GM19238 (cell line): ENCODE results near the gene NME3.
A peak's percentile ranks its signal among the peaks of the same experiment; 100 is the strongest.

Source experiments
- DNase-seq: peaks from one replicate; pipeline ENCODE4 v3.0.0; 2011; ENCODE audit warnings: low spot score; ENCODE audit not compliant: insufficient read length

Gene NME3

DNA sequence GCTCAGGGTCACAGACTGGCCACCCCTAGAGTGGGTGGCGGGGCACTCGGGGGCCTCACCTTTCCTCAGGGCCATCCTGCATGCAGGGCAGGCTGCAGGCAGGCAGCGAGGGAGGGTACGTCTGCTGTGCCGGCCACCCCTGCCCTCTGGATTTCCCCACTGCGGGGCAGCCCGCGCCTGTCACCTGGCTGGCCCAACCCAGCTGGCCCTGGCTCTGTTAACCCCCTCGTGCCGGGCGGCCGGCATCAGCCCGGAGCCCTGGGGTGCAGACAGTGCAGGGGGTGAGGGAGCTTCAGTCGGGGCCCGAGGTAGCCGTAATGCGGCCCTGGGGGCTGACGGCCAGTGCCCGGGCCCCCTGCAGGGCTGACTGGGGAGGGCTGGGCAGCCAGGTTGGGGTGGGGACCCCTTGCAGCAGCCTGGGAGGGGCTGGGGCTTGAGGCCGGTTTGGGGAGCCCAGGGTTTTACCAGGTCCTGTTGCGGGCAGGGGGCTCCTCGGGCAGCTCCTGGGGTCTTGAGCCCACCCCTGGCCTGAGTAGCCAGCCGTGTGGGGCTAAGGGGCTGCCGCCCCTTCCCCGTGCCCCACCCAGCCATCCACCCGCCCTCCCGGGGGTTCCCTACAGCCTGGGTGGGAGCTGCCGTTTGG lies 22.4 kb upstream of the NME3 start, which contains the start of gene IGFALS:
IGFALS (minus strand) TSS at position 128 of the 643 bp plus-strand sequence; CDS start at position 75, 53 bp downstream.
- DNase-seq: no peak

GRCh38 chr16:1792836-1793577 lies 21.7 kb upstream of the NME3 start:
- DNase-seq: no peak

DNA sequence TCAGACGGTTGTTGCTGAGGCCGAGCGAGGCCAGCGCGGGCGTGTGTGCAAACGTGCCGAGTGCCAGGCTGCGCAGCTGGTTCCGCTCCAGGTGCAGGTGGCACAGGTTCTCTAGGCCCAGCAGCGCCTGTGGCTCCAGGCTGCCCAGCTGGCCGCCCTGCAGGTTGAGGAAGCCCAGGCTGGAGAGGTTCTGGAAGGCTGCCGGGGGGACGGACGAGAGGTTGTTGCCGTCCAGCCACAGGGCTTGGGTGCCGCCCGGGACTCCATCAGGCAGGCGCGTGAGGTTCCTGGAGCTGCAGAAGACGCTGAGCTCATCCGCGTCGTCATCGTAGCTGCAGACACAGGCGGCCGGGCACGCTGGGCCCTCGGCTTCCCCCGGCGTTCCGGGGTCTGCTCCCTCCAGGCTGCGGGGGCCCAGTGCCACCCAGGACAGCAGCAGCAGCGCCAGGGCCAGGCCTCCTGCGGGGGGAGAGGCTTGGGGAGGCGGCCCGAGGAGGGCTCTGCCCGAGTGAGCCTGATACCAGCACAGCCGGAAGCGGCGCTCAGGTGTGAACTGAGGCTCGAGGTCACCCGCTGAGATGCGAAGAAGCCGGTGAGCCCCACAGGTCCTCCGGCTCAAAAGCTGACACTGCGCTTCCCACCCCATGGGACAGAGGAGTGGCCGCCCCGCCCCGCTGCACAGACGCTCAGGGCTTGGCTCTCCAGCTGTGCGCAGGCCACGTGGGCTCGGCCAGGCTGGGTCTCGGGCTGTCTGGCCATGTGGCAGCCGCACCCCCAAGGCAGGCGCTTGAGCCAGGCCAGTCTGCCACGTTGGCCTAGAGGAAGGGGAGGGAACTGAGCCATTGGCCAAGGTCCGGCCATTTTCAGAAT lies 20.8 kb upstream of the NME3 start:
- DNase-seq: no peak

DNA sequence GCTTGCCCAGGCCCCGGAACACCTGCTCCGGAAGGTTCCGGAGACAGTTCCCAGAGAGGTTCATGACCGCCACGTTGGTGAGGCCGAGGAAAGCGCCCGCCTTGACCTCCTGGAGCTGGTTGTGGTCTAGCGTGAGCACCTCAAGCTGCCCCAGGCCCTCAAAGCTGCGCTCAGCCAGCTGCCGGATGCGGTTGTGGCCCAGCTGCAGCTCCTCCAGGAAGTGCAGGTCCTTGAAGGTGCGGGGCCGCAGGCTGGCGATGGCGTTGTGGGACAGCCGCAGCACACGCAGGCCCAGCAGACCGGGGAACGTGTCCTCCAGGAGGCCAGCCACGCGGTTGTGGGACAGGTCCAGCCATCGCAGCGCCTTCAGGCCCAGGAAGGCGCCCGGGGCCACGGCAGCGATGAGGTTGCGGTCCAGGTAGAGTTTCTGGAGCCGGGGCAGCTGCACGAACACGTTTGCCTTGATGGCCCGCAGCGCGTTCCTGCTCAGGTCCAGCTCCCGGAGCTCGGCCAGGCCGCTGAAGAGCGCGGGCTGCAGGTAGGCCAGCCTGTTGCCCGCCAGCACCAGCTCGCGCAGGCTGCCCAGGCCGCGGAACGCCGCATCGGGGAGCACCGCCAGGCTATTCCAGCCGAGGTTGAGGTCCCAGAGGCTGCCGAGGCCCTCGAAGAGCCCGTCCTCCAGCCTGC lies 20.1 kb upstream of the NME3 start:
- DNase-seq: no peak

DNA sequence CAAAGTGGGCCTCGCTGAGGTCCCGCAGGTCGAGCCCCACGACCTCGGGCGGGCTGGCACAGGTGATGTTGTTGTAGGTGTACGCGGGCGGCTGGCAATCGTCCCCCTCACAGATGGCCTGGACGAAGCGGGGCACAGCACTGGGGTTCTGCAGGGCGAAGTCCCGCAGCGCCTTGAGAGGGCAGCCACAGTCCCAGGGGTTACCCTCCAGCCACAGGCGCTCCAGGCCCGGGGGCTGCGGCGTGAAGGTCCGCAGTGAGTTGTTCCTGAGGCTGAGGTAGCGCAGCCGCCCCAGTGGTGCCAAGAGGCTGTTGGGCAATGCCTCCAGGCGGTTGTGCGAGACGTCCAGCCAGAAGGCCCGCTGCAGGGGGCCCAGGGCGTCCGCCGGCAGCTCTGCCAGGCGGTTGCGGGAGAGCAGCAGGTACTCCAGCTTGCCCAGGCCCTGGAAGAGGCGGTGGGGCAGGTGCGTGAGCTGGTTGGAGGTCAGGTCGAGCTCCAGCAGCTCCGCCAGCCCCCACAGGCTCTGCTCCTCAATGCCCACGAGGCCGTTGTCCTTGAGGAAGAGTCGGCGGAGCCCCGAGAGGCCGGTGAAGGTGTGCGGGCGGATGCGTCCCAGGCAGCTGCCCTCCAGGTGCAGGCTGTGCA lies 19.4 kb upstream of the NME3 start:
- no peak for DNase-seq

GRCh38 chr16:1790261-1790610 lies 18.9 kb upstream of the NME3 start:
- DNase-seq: no peak

DNA sequence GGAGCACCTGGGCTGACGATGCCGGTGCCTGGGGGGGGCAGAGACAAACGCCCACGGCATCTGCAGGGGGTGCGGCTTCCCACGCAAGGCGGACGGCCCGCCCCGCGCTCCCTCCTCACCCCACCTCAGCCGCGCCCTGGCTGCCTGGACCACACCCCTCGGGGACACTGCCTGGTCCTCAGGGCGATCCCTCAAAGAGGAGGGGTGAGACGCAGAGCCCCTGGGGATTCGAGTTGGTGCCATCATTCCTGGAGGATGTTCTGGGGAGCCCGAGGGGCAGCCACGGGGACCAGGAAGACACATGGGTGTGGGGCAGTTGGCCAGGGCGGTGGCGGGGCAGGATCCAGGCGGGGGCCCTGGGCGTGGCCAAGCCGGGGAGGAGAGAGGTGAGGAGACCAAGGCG lies 18.3 kb upstream of the NME3 start:
- no peak for DNase-seq

- DNase-seq: no peak
Measured at GRCh38 chr16:1788708-1789100, 17.4 kb upstream of the NME3 start.

- DNase-seq: no peak
Measured at GRCh38 chr16:1788095-1788707, 16.9 kb upstream of the NME3 start.

GRCh38 chr16:1787322-1788094 lies 16.2 kb upstream of the NME3 start:
- no peak for DNase-seq

DNA sequence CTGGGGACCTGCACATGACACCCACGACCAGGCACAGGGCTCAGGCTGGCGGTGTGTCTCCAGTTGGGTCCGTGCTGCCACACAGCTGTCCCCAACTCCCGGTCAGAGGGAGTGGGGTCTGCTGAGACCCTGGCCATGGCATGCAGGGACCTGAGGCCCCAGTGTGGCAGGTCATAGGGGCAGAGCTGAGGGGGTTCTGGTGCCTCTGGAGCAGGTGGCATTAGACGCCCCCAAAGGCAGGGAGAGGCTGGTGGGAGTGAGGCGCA lies 15.6 kb upstream of the NME3 start:
- no peak for DNase-seq

- no peak for DNase-seq
Measured at GRCh38 chr16:1786242-1787055, 15.1 kb upstream of the NME3 start.

DNA sequence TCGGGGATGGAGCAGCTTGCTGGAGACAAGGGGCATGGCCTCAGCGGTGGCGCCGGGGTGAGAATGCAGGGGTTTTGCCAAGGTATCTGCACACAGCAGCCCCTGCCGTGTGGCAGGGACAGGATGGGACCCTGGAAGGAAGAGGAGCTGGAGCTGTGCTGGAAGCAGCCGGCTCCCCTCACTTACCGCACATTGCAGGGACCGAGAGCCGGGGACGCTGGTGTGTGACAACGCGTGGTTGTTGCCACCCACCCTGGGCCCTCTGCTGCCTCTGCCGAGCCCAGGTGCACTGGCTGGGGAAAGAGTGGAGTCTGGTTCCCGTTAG lies 14.5 kb upstream of the NME3 start:
- DNase-seq: no peak

GRCh38 chr16:1784977-1785845 lies 13.9 kb upstream of the NME3 start:
- no peak for DNase-seq

DNA sequence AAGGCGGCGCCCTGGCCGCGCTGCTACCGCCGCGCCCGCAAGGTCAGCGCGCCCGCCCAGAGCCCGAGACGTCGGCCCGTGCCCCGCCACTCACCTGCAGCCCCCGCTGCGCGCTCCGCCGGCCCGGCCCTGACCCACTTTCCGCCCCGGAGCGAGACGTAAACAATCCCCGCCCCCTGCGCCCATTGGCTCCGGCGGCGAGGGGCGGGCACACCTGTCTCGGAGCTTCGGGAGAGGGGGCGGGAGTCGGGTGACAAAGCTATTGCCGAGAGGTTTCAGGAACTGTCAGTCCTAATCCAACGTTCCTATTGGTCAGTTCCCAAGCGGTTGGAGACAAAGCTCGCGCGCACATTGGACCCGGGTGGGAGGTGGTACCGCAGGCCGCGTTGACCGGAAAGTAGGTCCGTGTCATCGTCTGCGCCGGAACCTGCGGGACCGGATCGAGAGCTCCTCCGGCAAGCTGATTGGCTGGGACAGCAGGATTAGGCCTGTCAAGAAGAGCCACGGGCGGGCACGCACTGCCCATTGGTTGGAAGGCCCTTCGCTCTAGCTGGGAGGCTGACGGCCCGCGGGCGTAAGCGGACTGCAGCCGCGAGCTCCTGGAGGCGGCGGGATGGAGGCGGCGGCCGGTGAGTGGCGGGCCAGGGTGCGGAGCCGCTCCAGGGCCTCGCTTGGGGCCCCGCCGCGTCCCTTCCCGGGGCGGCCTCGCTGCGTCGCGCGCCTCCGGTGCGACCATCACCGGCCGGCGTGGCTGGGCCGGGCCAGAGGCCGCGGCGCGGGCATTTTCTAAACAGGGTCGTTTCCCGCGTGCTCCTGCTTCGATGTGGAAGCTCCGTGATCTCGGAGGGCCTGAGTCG lies 11.3 kb upstream of the NME3 start, which contains the start of the genes NUBP2 and SPSB3:
NUBP2 (plus strand) TSS at position 553 of the 857 bp plus-strand sequence; CDS start at position 614, 61 bp downstream.
SPSB3 (minus strand) TSS at position 164 of the 857 bp plus-strand sequence. CDS start 1,088 bp downstream, outside the sequence.
- DNase-seq: peak; percentile 100

GRCh38 chr16:1781758-1782407 lies 10.5 kb upstream of the NME3 start:
- DNase-seq: no peak

- DNase-seq: no peak
Measured at GRCh38 chr16:1781254-1781653, 9.9 kb upstream of the NME3 start.
